ENCODE measurements around the gene POLR2L. TPM values are rescaled to one million over a fixed set of nuclear protein-coding genes. Genes with fewer than 3 reads are reported as not detected.

Gene POLR2L
- total RNA-seq, 4 donors from 2014 or later, result 10.5 to 81.5 (median 42.8) TPM

DNA sequence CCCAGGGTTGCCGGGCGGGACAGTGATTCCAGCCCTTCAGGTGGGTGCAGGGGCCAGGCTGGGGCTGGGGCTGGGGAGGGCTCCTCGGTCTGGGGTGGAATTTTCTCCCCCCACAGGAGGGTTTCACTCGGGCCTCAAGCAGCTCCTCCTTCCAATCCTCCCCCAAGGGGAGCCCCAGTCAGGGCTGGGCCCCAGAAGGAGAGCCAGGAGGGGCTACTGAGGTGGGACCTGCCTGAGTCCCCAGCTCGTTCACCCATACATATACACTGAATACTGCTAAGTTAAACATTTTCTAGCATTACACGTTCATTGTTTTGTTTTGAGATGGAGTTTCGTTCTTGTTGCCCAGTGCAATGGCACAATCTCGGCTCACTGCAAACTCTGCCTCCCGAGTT, 16.1 kb downstream of the POLR2L start:
- H3K27me3 ChIP-seq, result peaks cover 20 to 24% of the 10 kb centered on the region in 2 donors
- peaks cover 0 to 41% of the 10 kb centered on the region in 2 donors for H3K4me1 ChIP-seq
- no peaks in the 10 kb centered on the region for H3K36me3 ChIP-seq
- H3K9me3 ChIP-seq, result no peaks in the 10 kb centered on the region
- intact Hi-C loops (cut with DNase I; ENCODE audit: low total_unique reads), result no loop called here
- H3K4me3 ChIP-seq, result no peak overlapping the region
- DNase-seq, result no peak
- no peak overlapping the region for H3K27ac ChIP-seq
- no peak for TF ChIP-seq POLR2A (IDR thresholded peaks at IDR 0.05)
- TF ChIP-seq, protein P1, sequence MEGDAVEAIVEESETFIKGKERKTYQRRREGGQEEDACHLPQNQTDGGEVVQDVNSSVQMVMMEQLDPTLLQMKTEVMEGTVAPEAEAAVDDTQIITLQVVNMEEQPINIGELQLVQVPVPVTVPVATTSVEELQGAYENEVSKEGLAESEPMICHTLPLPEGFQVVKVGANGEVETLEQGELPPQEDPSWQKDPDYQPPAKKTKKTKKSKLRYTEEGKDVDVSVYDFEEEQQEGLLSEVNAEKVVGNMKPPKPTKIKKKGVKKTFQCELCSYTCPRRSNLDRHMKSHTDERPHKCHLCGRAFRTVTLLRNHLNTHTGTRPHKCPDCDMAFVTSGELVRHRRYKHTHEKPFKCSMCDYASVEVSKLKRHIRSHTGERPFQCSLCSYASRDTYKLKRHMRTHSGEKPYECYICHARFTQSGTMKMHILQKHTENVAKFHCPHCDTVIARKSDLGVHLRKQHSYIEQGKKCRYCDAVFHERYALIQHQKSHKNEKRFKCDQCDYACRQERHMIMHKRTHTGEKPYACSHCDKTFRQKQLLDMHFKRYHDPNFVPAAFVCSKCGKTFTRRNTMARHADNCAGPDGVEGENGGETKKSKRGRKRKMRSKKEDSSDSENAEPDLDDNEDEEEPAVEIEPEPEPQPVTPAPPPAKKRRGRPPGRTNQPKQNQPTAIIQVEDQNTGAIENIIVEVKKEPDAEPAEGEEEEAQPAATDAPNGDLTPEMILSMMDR (IDR thresholded peaks at IDR 0.05), result no peak

DNA sequence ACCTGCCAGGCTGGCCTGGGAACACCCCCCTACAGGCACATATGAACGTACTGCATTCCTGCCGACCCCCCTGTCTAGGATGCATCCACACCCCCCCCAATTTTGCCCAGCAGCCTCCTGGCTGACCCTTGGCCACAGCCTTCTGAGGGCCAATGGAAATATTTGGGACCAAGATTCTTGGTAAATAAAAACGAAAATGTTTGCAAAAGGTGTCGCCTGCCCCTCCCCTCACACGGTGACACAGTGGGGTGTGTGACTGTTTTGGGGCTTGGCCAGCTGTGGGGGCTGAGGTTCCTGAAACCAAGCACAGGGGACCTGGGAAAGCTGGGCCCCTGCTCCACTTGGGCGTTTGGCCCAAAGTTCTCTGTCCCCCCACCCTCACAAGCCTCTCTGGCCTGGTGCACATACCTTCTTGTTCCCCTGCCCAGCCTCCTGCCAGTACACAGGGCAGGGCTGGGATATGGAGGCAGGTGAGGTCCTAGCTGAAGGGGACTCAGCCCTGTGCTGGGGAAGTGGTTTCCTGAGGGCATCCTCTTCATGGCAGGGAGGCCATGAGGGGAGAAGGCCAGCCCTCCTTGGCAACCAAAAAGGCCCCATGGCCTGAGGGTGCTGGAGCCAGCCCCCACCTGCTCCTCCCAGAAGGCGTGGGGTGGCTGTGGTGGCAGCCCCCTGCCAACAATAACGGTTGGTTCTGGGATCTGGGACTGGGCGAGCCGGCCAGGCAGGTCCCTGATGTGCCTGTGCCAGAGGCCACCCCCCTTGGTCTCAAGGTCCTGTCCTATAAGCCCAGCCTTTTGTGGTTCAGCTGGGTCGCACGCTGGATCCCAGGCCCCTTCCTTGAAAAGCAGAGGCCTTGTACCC, 16.7 kb downstream of the POLR2L start:
- Histone ChIP-seq H3K4me1 (peaks cover 0 to 41% of the 10 kb centered on the region in 2 donors), H3K27me3 (peaks cover 20 to 23% of the 10 kb centered on the region in 2 donors), H3K36me3 (no peaks in the 10 kb centered on the region), H3K9me3 (no peaks in the 10 kb centered on the region), H3K27ac (no peak overlapping the region), H3K4me3 (no peak overlapping the region)
- TF ChIP-seq, protein P1 (IDR thresholded peaks at IDR 0.05), result no peak
- no peak for TF ChIP-seq POLR2A (IDR thresholded peaks at IDR 0.05)
- intact Hi-C loops (cut with DNase I; ENCODE audit: low total_unique reads), result no loop called here
- no peak for DNase-seq

DNA sequence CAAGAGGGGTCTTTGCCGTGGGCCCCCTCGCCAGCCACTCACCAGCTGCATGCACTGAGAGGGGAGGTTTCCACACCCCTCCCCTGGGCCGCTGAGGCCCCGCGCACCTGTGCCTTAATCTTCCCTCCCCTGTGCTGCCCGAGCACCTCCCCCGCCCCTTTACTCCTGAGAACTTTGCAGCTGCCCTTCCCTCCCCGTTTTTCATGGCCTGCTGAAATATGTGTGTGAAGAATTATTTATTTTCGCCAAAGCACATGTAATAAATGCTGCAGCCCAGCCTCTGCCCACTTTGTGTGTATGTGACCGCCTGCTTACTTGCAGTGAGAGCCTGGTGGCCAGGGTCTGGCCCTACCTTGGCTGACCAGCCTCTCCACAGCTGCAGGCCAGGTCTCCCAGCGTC, 17.4 kb downstream of the POLR2L start:
- H3K27ac ChIP-seq, result no peak overlapping the region
- no peak overlapping the region for H3K4me3 ChIP-seq
- peaks cover 0 to 40% of the 10 kb centered on the region in 2 donors for H3K4me1 ChIP-seq
- intact Hi-C loops (cut with DNase I; ENCODE audit: low total_unique reads), result no loop called here
- no peaks in the 10 kb centered on the region for H3K9me3 ChIP-seq
- DNase-seq, result no peak
- TF ChIP-seq, protein P1 (IDR thresholded peaks at IDR 0.05), result no peak
- no peak for TF ChIP-seq POLR2A (IDR thresholded peaks at IDR 0.05)
- H3K27me3 ChIP-seq, result peaks cover 16 to 20% of the 10 kb centered on the region in 2 donors
- no peaks in the 10 kb centered on the region for H3K36me3 ChIP-seq

DNA sequence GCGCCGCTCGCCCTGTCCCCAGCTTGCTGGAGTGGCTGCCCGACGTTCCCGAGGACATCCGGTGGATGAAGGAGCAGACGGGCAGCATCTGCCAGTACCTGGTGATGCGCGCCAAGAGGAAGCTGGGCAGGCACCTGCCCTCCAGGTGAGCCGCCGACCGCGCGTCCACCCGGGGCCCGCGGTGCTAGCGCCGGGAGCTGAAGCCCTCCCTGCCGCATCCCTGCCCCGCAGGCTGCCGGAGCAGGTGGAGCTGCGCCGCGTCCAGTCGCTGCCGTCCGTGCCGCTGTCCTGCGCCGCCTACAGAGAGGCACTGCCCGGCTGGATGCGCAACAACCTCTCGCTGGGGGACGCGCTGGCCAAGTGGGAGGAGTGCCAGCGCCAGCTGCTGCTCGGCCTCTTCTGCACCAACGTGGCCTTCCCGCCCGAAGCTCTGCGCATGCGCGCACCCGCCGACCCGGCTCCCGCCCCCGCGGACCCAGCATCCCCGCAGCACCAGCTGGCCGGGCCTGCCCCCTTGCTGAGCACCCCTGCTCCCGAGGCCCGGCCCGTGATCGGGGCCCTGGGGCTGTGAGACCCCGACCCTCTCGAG, 17.9 kb downstream of the POLR2L start:
- H3K36me3 ChIP-seq, result no peaks in the 10 kb centered on the region
- no peak for DNase-seq
- no peaks in the 10 kb centered on the region for H3K9me3 ChIP-seq
- peaks cover 11 to 20% of the 10 kb centered on the region in 2 donors for H3K27me3 ChIP-seq
- TF ChIP-seq POLR2A (IDR thresholded peaks at IDR 0.05), result no peak
- TF ChIP-seq, protein P1 (IDR thresholded peaks at IDR 0.05), result no peak
- H3K27ac ChIP-seq, result no peak overlapping the region
- no peak overlapping the region for H3K4me3 ChIP-seq
- peaks cover 0 to 34% of the 10 kb centered on the region in 2 donors for H3K4me1 ChIP-seq
- intact Hi-C loops (cut with DNase I; ENCODE audit: low total_unique reads), result no loop called here

All from uterus (tissue), 4 donors.